ENCODE results near the gene UNC13C. TPM values are rescaled to one million over a fixed set of nuclear protein-coding genes. Genes with fewer than 3 reads are reported as not detected.

Gene UNC13C
- total RNA-seq, 1 experiment from 2014 or later: not detected

DNA sequence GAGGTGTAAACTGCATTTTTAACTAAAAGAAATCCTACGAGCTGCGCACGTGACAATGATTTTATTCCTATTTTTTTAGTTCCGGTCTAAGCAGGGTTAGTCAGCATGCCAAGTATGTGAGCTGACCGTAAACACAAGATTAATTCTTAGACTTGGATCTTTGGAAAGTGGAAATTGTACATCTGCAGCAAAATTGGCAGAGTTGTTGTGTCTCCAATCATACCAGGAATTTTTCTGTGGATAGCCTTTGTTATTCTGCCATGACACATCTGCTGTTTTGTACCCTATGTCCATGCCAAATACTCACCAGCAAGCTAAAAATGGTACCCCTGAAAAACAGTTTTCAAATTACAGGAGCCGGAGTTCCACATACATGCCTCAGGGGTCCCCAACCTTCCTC is 562.5 kb downstream of the UNC13C start:
- no peaks in the 10 kb centered on the region for H4K20me1 ChIP-seq (ENCODE audit: insufficient read depth)
- H3K4me2 ChIP-seq (ENCODE audit: low read length): no peak overlapping the region
- CTCF ChIA-PET: no interaction called here
- POLR2A ChIA-PET: no interaction called here
- no peaks in the 10 kb centered on the region; a peak in 2 of 4 replicates for H3K9me3 ChIP-seq (ENCODE audit: control insufficient read depth in 1 of 2, insufficient read depth in 1 of 2, low read depth in 1 of 2, low read length in 2 of 2)
- no peak overlapping the region for H3K4me3 ChIP-seq (replicated peaks in 1 of 2; ENCODE audit: low read depth in 1 of 2, low read length in 2 of 2)
- no peaks in the 10 kb centered on the region for H3K4me1 ChIP-seq (ENCODE audit: control insufficient read depth in 1 of 2, insufficient read depth in 2 of 2, low read length in 2 of 2)
- BruUV-seq (replicated peaks): no TSS peak
- RAD21 ChIA-PET (ENCODE audit: low non-redundant PET in 1 of 2, low total read pairs in 2 of 2, uncharacterized antibody in 2 of 2, unreplicated experiment in 2 of 2): no interaction called here
- no peaks in the 10 kb centered on the region for H3K36me3 ChIP-seq (ENCODE audit: control insufficient read depth in 1 of 2, insufficient read depth in 2 of 2, low read length in 2 of 2)
- no peak overlapping the region for H2AFZ ChIP-seq (ENCODE audit: low read depth, low read length, poor library complexity, severe bottlenecking)
- no peaks in the 10 kb centered on the region for H3K9me2 ChIP-seq (ENCODE audit: insufficient read depth)
- intact Hi-C loops (cut with micrococcal nuclease): no loop called here
- H3K27ac ChIP-seq (ENCODE audit: low read depth, low read length): no peak overlapping the region
- H3K9ac ChIP-seq (ENCODE audit: low read length): no peak overlapping the region
- ATAC-seq (no peak), DNase-seq (ENCODE audit: low read depth, low spot score) (no peak)
- TF ChIP-seq EZH2 (IDR thresholded peaks at IDR 0.05): no peak
- no peak for TF ChIP-seq FOSL1 (IDR thresholded peaks at IDR 0.05; ENCODE audit: low read depth)
- no peak for TF ChIP-seq POLR2AphosphoS5 (IDR thresholded peaks at IDR 0.05; ENCODE audit: low read depth, low read length)
- no peak for TF ChIP-seq SIN3A (IDR thresholded peaks at IDR 0.05; ENCODE audit: low read depth)
- no peak for TF ChIP-seq YY1 (IDR thresholded peaks at IDR 0.05; ENCODE audit: extremely low read depth, insufficient replicate concordance, low read depth, low read length)
- no peak for TF ChIP-seq ZFX (IDR thresholded peaks at IDR 0.05)
- TF ChIP-seq JUND (IDR thresholded peaks at IDR 0.05): no peak
- TF ChIP-seq, protein P1, sequence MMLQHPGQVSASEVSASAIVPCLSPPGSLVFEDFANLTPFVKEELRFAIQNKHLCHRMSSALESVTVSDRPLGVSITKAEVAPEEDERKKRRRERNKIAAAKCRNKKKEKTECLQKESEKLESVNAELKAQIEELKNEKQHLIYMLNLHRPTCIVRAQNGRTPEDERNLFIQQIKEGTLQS (IDR thresholded peaks at IDR 0.05): no peak
- TF ChIP-seq TCF7L2 (IDR thresholded peaks at IDR 0.05; ENCODE audit: borderline replicate concordance, extremely low read depth, insufficient read depth, insufficient read length): no peak
- no peak for TF ChIP-seq SRF (IDR thresholded peaks at IDR 0.05; ENCODE audit: low read depth)
- no peak for TF ChIP-seq ELF1 (IDR thresholded peaks at IDR 0.05; ENCODE audit: borderline replicate concordance, low read depth)
- TF ChIP-seq, protein P2, sequence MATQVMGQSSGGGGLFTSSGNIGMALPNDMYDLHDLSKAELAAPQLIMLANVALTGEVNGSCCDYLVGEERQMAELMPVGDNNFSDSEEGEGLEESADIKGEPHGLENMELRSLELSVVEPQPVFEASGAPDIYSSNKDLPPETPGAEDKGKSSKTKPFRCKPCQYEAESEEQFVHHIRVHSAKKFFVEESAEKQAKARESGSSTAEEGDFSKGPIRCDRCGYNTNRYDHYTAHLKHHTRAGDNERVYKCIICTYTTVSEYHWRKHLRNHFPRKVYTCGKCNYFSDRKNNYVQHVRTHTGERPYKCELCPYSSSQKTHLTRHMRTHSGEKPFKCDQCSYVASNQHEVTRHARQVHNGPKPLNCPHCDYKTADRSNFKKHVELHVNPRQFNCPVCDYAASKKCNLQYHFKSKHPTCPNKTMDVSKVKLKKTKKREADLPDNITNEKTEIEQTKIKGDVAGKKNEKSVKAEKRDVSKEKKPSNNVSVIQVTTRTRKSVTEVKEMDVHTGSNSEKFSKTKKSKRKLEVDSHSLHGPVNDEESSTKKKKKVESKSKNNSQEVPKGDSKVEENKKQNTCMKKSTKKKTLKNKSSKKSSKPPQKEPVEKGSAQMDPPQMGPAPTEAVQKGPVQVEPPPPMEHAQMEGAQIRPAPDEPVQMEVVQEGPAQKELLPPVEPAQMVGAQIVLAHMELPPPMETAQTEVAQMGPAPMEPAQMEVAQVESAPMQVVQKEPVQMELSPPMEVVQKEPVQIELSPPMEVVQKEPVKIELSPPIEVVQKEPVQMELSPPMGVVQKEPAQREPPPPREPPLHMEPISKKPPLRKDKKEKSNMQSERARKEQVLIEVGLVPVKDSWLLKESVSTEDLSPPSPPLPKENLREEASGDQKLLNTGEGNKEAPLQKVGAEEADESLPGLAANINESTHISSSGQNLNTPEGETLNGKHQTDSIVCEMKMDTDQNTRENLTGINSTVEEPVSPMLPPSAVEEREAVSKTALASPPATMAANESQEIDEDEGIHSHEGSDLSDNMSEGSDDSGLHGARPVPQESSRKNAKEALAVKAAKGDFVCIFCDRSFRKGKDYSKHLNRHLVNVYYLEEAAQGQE (IDR thresholded peaks at IDR 0.05; ENCODE audit: low read depth): no peak
- TF ChIP-seq, protein P3, sequence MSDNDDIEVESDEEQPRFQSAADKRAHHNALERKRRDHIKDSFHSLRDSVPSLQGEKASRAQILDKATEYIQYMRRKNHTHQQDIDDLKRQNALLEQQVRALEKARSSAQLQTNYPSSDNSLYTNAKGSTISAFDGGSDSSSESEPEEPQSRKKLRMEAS (IDR thresholded peaks at IDR 0.05): no peak
- TF ChIP-seq, protein P4, sequence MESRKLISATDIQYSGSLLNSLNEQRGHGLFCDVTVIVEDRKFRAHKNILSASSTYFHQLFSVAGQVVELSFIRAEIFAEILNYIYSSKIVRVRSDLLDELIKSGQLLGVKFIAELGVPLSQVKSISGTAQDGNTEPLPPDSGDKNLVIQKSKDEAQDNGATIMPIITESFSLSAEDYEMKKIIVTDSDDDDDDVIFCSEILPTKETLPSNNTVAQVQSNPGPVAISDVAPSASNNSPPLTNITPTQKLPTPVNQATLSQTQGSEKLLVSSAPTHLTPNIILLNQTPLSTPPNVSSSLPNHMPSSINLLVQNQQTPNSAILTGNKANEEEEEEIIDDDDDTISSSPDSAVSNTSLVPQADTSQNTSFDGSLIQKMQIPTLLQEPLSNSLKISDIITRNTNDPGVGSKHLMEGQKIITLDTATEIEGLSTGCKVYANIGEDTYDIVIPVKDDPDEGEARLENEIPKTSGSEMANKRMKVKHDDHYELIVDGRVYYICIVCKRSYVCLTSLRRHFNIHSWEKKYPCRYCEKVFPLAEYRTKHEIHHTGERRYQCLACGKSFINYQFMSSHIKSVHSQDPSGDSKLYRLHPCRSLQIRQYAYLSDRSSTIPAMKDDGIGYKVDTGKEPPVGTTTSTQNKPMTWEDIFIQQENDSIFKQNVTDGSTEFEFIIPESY (IDR thresholded peaks at IDR 0.05; ENCODE audit: extremely low read depth, insufficient replicate concordance, low read length): no peak
- no peak for TF ChIP-seq CEBPB (IDR thresholded peaks at IDR 0.05; ENCODE audit: low read depth)
- no peak for TF ChIP-seq EGR1 (IDR thresholded peaks at IDR 0.05; ENCODE audit: low read depth)
- TF ChIP-seq RAD21 (IDR thresholded peaks at IDR 0.05; ENCODE audit: low read depth): no peak
- no peak for TF ChIP-seq SP1 (IDR thresholded peaks at IDR 0.05; ENCODE audit: low read depth)
- no peaks in the 10 kb centered on the region for H3K27me3 ChIP-seq (ENCODE audit: insufficient read depth, low read length)
- H3K79me2 ChIP-seq (ENCODE audit: insufficient read depth, low read length): no peaks in the 10 kb centered on the region

Measured in HCT116 (cell line).